Measurements from ENCODE around the gene TBC1D3G. TPM values are rescaled to one million over a fixed set of nuclear protein-coding genes. Genes with fewer than 3 reads are reported as not detected.

Gene TBC1D3G
- total and polyA plus RNA-seq, 4 donors = 0.58 TPM; not detected in 3

Small RNAs within 50 kb of the gene (small RNA-seq; reads per million reads assigned to genes)
- not detected for gene RF00019

Other genes with a start within 250 kb of the TBC1D3G start
- 1 to 10 TPM in 1 of 2 donors, under 1 TPM in 1; 0.92 to 5.6 TPM for gene CCL3, start 233.7 kb upstream of the TBC1D3G start, total RNA-seq
- gene CCL3, start 233.7 kb upstream of the TBC1D3G start, polyA plus RNA-seq = 1 to 10 TPM; 1.6 to 2.1 TPM
- gene CCL4, start 220.1 kb upstream of the TBC1D3G start, total RNA-seq = 1 to 10 TPM; 1.7 to 4.6 TPM
- gene CCL4, start 220.1 kb upstream of the TBC1D3G start, polyA plus RNA-seq = 1 to 10 TPM; 2.2 to 3.3 TPM
- gene TBC1D3B, start 147.2 kb upstream of the TBC1D3G start, total RNA-seq = under 1 TPM; 0.42 to 0.56 TPM
- 1 to 10 TPM in 1 of 2 donors, under 1 TPM in 1; 0.66 to 1.8 TPM for gene TBC1D3B, start 147.2 kb upstream of the TBC1D3G start, polyA plus RNA-seq
- gene CCL3L1, start 127.1 kb upstream of the TBC1D3G start, total RNA-seq = under 1 TPM; 0.42 TPM
- under 1 TPM; 0.15 to 0.21 TPM for gene CCL3L1, start 127.1 kb upstream of the TBC1D3G start, polyA plus RNA-seq
- gene CCL4L2, start 112.8 kb upstream of the TBC1D3G start, total RNA-seq = 1 to 10 TPM in 1 of 2 donors, under 1 TPM in 1; 0.50 to 2.8 TPM
- gene CCL4L2, start 112.8 kb upstream of the TBC1D3G start, polyA plus RNA-seq = 1 to 10 TPM in 1 of 2 donors, under 1 TPM in 1; 0.83 to 1.3 TPM
- under 1 TPM in 1 of 2 donors, not detected in 1; 0.17 TPM for gene TBC1D3I, start 59.3 kb upstream of the TBC1D3G start, total RNA-seq
- under 1 TPM in 1 of 2 donors, not detected in 1; 0.11 TPM for gene TBC1D3I, start 59.3 kb upstream of the TBC1D3G start, polyA plus RNA-seq
- not detected for gene TBC1D3H, start 64.6 kb downstream of the TBC1D3G start, total RNA-seq
- under 1 TPM in 1 of 2 donors, not detected in 1; 0.08 TPM for gene TBC1D3H, start 64.6 kb downstream of the TBC1D3G start, polyA plus RNA-seq
- 10 to 100 TPM in 1 of 2 donors, 1 to 10 TPM in 1; 8.1 to 18.8 TPM for gene ZNHIT3, start 162.8 kb downstream of the TBC1D3G start, total RNA-seq
- gene ZNHIT3, start 162.8 kb downstream of the TBC1D3G start, polyA plus RNA-seq = 10 to 100 TPM; 19.4 to 24.2 TPM
- 10 to 100 TPM; 28.6 to 47.2 TPM for gene MYO19, start 211.0 kb downstream of the TBC1D3G start, total RNA-seq
- gene MYO19, start 211.0 kb downstream of the TBC1D3G start, polyA plus RNA-seq = 10 to 100 TPM in 1 of 2 donors, 1 to 10 TPM in 1; 8.7 to 13.0 TPM
- 1 to 10 TPM; 6.2 to 9.6 TPM for gene PIGW, start 211.1 kb downstream of the TBC1D3G start, total RNA-seq
- 1 to 10 TPM; 3.2 to 6.0 TPM for gene PIGW, start 211.1 kb downstream of the TBC1D3G start, polyA plus RNA-seq
- gene GGNBP2, start 221.0 kb downstream of the TBC1D3G start, total RNA-seq = 10 to 100 TPM; 43.6 to 48.6 TPM
- gene GGNBP2, start 221.0 kb downstream of the TBC1D3G start, polyA plus RNA-seq = 10 to 100 TPM; 19.6 to 25.1 TPM